ENCODE results near the gene RASGRF2. TPM values are rescaled to one million over a fixed set of nuclear protein-coding genes. Genes with fewer than 3 reads are reported as not detected.
A peak's percentile ranks its signal among the peaks of the same experiment; 100 is the strongest.

Gene RASGRF2
- total and polyA plus RNA-seq, 11 donors: 3.6 to 16.6 (median 6.3) TPM

GRCh38 chr5:81140943-81141342 lies 180.8 kb downstream of the RASGRF2 start:
- intact Hi-C loops (cut with DNase I): no loop called here
- H3K4me1 ChIP-seq: peaks cover 0 to 26% (median 6%) of the 10 kb centered on the region in 12 donors
- H3K27me3 ChIP-seq: no peaks in the 10 kb centered on the region
- peak in 2 of 4 donors; percentile 70 to 71 for ATAC-seq
- peak in 4 of 5 donors; percentile 38 to 65 (median 46) for DNase-seq
- H3K4me3 ChIP-seq: no peak overlapping the region
- peak overlapping the region in 2 of 12 donors; percentile 8 to 19 for H3K27ac ChIP-seq
- 58 to 75% (median 72%) methylated on average over 1 of the region's 1 CpG for WGBS, 4 donors
- H3K9me3 ChIP-seq: peaks cover 0 to 5% (median 0%) of the 10 kb centered on the region in 12 donors
- no peaks in the 10 kb centered on the region for H3K36me3 ChIP-seq
- TF ChIP-seq CTCF (IDR thresholded peaks at IDR 0.05) (no peak), POLR2A (IDR thresholded peaks at IDR 0.05) (no peak)

GRCh38 chr5:81142108-81142507 lies 181.9 kb downstream of the RASGRF2 start:
- Histone ChIP-seq H3K27ac (no peak overlapping the region), H3K4me1 (peaks cover 0 to 34% (median 6%) of the 10 kb centered on the region in 12 donors), H3K9me3 (no peaks in the 10 kb centered on the region), H3K36me3 (no peaks in the 10 kb centered on the region), H3K27me3 (no peaks in the 10 kb centered on the region), H3K4me3 (no peak overlapping the region)
- intact Hi-C loops (cut with DNase I): no loop called here
- 66 to 80% (median 70%) methylated on average over 3 of the region's 3 CpGs for WGBS, 4 donors
- TF ChIP-seq POLR2A (IDR thresholded peaks at IDR 0.05) (no peak), CTCF (IDR thresholded peaks at IDR 0.05) (no peak)
- DNase-seq (no peak), ATAC-seq (no peak)

GRCh38 chr5:81145329-81145935 lies 185.3 kb downstream of the RASGRF2 start:
- TF ChIP-seq POLR2A (IDR thresholded peaks at IDR 0.05): no peak
- TF ChIP-seq CTCF (IDR thresholded peaks at IDR 0.05): no peak
- ATAC-seq (no peak), DNase-seq (no peak)
- intact Hi-C loops (cut with DNase I): no loop called here
- Histone ChIP-seq H3K4me1 (peaks cover 0 to 28% (median 5%) of the 10 kb centered on the region in 12 donors), H3K4me3 (no peak overlapping the region), H3K36me3 (no peaks in the 10 kb centered on the region), H3K27ac (no peak overlapping the region), H3K9me3 (no peaks in the 10 kb centered on the region), H3K27me3 (no peaks in the 10 kb centered on the region)
- 79 to 96% (median 88%) methylated on average over 8 of the region's 8 CpGs for WGBS, 4 donors

GRCh38 chr5:81146031-81146430 lies 185.9 kb downstream of the RASGRF2 start:
- intact Hi-C loops (cut with DNase I): no loop called here
- no peaks in the 10 kb centered on the region for H3K9me3 ChIP-seq
- TF ChIP-seq CTCF (IDR thresholded peaks at IDR 0.05) (no peak), POLR2A (IDR thresholded peaks at IDR 0.05) (no peak)
- WGBS, 4 donors: 90 to 97% (median 94%) methylated on average over 1 of the region's 1 CpG
- no peak overlapping the region for H3K4me3 ChIP-seq
- H3K27me3 ChIP-seq: no peaks in the 10 kb centered on the region
- peaks cover 0 to 22% (median 1%) of the 10 kb centered on the region in 12 donors for H3K4me1 ChIP-seq
- no peaks in the 10 kb centered on the region for H3K36me3 ChIP-seq
- DNase-seq (no peak), ATAC-seq (no peak)
- no peak overlapping the region for H3K27ac ChIP-seq
